Stimulated activated effector memory CD8-positive, alpha-beta T cell treated with anti-CD3 and anti-CD28 coated beads, Interleukin-12 subunit alpha, Interleukin-12 subunit beta, amount 100 ng/mL, for 72 hours (primary cell): ENCODE data around the gene PHF2.

Experiments
- ATAC-seq: fragments of 150-1000 bp; cut with Tn5 transposase; 2 replicates; pipeline ENCODE4 v1.10.0; 2021
- DNase-seq, 2 donors: peaks; one replicate each; pipeline ENCODE4 v3.0.0; 2021 to 2022; ENCODE audit warnings: low spot score in 2 of 2
- H3K27ac Mint-ChIP-seq: one replicate; pipeline ENCODE4 v1.8.0; 2022; ENCODE audit warnings: mild to moderate bottlenecking, mixed read lengths
- H3K36me3 Mint-ChIP-seq: one replicate; pipeline ENCODE4 v1.8.0; 2022; ENCODE audit warnings: mild to moderate bottlenecking, mixed read lengths
- H3K4me1 Mint-ChIP-seq: one replicate; pipeline ENCODE4 v1.8.0; 2022; ENCODE audit warnings: mixed read lengths
- H3K4me3 Mint-ChIP-seq: one replicate; pipeline ENCODE4 v1.8.0; 2022; ENCODE audit warnings: mild to moderate bottlenecking, mixed read lengths
- H3K9me3 Mint-ChIP-seq: one replicate; pipeline ENCODE4 v1.8.0; 2022; ENCODE audit warnings: mixed read lengths

The PHF2 gene

DNA sequence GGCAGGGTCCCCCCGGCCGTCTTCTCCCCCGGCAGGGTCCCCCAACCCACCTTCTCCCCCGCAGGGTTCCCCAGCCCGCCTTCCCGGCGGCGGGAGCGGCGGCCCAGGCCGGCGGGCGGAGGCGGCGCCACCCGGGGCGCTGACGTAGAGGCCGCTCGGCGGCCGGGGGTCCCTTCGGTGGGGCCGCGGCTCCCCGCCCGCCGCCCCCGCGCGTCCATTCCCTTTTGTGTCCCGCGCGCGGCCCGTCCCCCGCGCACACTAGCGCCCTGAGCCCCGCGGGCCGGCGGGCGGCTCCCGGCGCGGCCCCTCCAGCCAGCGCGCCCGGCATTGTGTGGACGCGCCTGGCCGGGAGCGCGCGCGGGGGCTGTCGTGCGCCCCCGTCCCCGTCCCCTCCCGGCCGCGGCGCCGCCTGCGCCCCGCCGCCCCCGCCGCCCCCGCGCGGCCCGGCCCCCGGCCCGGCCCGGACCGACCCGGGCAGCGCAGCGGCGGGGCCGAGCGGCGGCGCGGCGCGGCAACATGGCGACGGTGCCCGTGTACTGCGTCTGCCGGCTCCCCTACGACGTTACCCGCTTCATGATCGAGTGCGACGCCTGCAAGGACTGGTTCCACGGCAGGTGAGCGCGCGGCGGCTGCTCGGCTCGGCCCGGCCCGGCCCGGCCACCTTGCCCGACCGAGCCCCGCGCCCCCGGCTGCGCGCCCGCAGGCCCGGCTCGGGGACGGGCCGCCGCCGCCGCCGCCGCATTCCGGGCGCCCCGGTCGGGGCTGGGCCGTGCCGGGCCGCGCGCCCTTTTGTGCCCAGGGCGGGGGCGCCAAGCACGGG is at the start of gene PHF2:
TSS of gene PHF2 (plus strand) at position 327 of the 820 bp plus-strand sequence. CDS start at position 517, 190 bp downstream.
- Mint-ChIP-seq H3K9me3 (no peaks in the 10 kb centered on the region), H3K4me1 (peaks cover 59% of the 10 kb centered on the region), H3K27ac (peak within 1 kb of the TSS; percentile 96), H3K36me3 (peaks cover 23% of the 10 kb centered on the region), H3K4me3 (peak within 1 kb of the TSS; percentile 81)
- DNase-seq, result no peak
- peak; percentile 63 for ATAC-seq

GRCh38 chr9:93531374-93531773 is 45.0 kb upstream of the PHF2 start:
- H3K27ac Mint-ChIP-seq, result no peak overlapping the region
- ATAC-seq (no peak), DNase-seq (no peak)
- H3K9me3 Mint-ChIP-seq, result no peaks in the 10 kb centered on the region
- H3K4me1 Mint-ChIP-seq, result peaks cover 24% of the 10 kb centered on the region
- H3K4me3 Mint-ChIP-seq, result no peak overlapping the region
- peaks cover 100% of the 10 kb centered on the region for H3K36me3 Mint-ChIP-seq

- DNase-seq, result no peak
- Mint-ChIP-seq H3K4me1 (peaks cover 20% of the 10 kb centered on the region), H3K9me3 (no peaks in the 10 kb centered on the region), H3K27ac (no peak overlapping the region), H3K36me3 (peaks cover 100% of the 10 kb centered on the region), H3K4me3 (no peak overlapping the region)
- no peak for ATAC-seq
These were observed 44.2 kb upstream of the PHF2 start for GRCh38 chr9:93532141-93532540.

DNA sequence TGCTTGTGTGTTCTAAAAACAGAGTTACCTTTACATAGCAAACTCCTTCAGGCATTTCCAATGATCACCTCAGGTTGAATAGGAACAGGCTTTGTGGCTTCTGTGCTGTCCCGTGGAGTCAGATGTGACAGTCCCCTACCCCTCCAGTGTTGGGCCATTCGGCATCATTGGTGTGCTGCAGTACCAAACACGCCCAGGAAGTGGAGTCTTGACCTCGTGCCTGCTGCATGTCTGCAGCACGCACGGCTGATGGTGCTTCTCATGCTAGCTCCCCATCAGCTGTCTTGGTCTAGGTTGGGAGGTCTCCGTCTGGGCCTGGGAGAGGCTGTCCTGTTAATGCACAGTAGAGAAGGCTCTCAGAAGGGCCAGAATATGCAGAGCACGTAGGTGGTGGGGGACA is 42.5 kb upstream of the PHF2 start:
- peak overlapping the region; percentile 67 for H3K27ac Mint-ChIP-seq

GRCh38 chr9:93536167-93536566 is 40.2 kb upstream of the PHF2 start:
- Mint-ChIP-seq H3K36me3 (peaks cover 93% of the 10 kb centered on the region), H3K9me3 (no peaks in the 10 kb centered on the region), H3K4me1 (peaks cover 20% of the 10 kb centered on the region), H3K27ac (peak overlapping the region; percentile 67), H3K4me3 (no peak overlapping the region)
- peak in 1 of 2 donors; percentile 38 for DNase-seq
- no peak for ATAC-seq

More for the DNA sequence above, 42.5 kb upstream of the PHF2 start:
- Mint-ChIP-seq H3K9me3 (no peaks in the 10 kb centered on the region), H3K4me1 (peaks cover 20% of the 10 kb centered on the region), H3K36me3 (peaks cover 93% of the 10 kb centered on the region), H3K4me3 (no peak overlapping the region)
- no peak for ATAC-seq
- DNase-seq, result peak in 1 of 2 donors; percentile 35

- Mint-ChIP-seq H3K9me3 (no peaks in the 10 kb centered on the region), H3K4me3 (no peak overlapping the region), H3K4me1 (peaks cover 20% of the 10 kb centered on the region), H3K36me3 (peaks cover 93% of the 10 kb centered on the region), H3K27ac (no peak overlapping the region)
- peak in 1 of 2 donors; percentile 23 for DNase-seq
- no peak for ATAC-seq
These were observed 39.5 kb upstream of the PHF2 start for GRCh38 chr9:93536874-93537273.

GRCh38 chr9:93540305-93540704 is 36.1 kb upstream of the PHF2 start:
- Mint-ChIP-seq H3K9me3 (no peaks in the 10 kb centered on the region), H3K4me1 (peaks cover 2% of the 10 kb centered on the region), H3K27ac (no peak overlapping the region), H3K36me3 (peaks cover 90% of the 10 kb centered on the region), H3K4me3 (no peak overlapping the region)
- no peak for DNase-seq
- ATAC-seq, result no peak

- Mint-ChIP-seq H3K36me3 (peaks cover 90% of the 10 kb centered on the region), H3K4me3 (no peak overlapping the region), H3K9me3 (no peaks in the 10 kb centered on the region), H3K27ac (no peak overlapping the region), H3K4me1 (no peaks in the 10 kb centered on the region)
- DNase-seq, result no peak
- no peak for ATAC-seq
These were observed 35.4 kb upstream of the PHF2 start for GRCh38 chr9:93541005-93541404.

- Mint-ChIP-seq H3K4me3 (no peak overlapping the region), H3K4me1 (peaks cover 2% of the 10 kb centered on the region), H3K27ac (no peak overlapping the region), H3K36me3 (peaks cover 90% of the 10 kb centered on the region), H3K9me3 (no peaks in the 10 kb centered on the region)
- DNase-seq (no peak), ATAC-seq (no peak)
These were observed 34.6 kb upstream of the PHF2 start for GRCh38 chr9:93541581-93542349.

DNA sequence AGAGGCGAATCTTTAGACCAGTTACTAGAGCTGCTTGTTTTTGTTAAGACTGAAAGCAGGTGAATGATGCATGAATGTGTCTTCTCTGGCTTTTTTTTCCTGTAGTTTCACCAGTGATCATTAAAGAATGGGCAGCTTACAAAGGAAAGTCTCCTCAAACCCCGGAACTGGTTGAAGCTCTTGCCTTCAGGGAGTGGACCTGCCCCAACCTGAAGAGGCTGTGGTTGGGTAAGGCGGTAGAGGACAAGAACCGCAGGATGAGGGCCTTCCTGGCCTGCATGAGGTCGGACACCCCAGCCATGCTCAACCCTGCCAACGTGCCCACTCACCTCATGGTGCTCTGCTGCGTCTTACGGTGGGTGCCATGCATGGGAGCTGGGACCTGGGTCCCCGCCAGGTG is 33.3 kb upstream of the PHF2 start:
- H3K36me3 Mint-ChIP-seq, result peaks cover 91% of the 10 kb centered on the region
- no peak overlapping the region for H3K4me3 Mint-ChIP-seq
- no peak overlapping the region for H3K27ac Mint-ChIP-seq
- DNase-seq (no peak), ATAC-seq (no peak)
- H3K4me1 Mint-ChIP-seq, result peaks cover 7% of the 10 kb centered on the region
- H3K9me3 Mint-ChIP-seq, result no peaks in the 10 kb centered on the region

GRCh38 chr9:93546356-93546755 is 30.0 kb upstream of the PHF2 start:
- Mint-ChIP-seq H3K36me3 (peaks cover 97% of the 10 kb centered on the region), H3K4me1 (peaks cover 7% of the 10 kb centered on the region), H3K4me3 (no peak overlapping the region), H3K9me3 (no peaks in the 10 kb centered on the region), H3K27ac (peak overlapping the region; percentile 27)
- ATAC-seq (no peak), DNase-seq (no peak)

DNA sequence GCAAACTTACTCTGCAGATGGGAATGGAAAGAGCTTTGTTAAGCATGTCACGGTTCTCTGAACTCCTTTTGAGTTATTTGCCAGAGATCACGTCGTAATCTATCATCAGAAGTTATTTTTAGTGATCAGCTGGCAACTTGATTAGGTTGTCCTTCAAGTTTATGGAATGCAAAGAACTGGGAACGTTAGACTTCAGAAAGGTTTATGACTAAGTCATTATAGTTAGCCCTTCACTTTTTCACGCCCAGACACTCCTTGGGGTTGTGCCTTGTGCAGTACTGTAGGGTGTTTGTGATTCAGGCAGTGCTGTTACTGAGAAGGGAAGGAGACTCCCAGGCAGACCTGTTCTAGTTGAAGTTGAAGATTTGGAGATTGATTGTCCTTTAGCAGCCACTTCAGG is 26.8 kb upstream of the PHF2 start:
- Mint-ChIP-seq H3K4me3 (no peak overlapping the region), H3K9me3 (no peaks in the 10 kb centered on the region), H3K36me3 (peaks cover 97% of the 10 kb centered on the region), H3K27ac (no peak overlapping the region), H3K4me1 (peaks cover 7% of the 10 kb centered on the region)
- no peak for DNase-seq
- no peak for ATAC-seq

- no peaks in the 10 kb centered on the region for H3K4me1 Mint-ChIP-seq
- H3K27ac Mint-ChIP-seq, result no peak overlapping the region
These were observed 23.5 kb upstream of the PHF2 start for GRCh38 chr9:93552923-93553322.

GRCh38 chr9:93555370-93555769 is 21.0 kb upstream of the PHF2 start:
- no peaks in the 10 kb centered on the region for H3K4me1 Mint-ChIP-seq
- DNase-seq (no peak), ATAC-seq (no peak)
- H3K27ac Mint-ChIP-seq, result no peak overlapping the region
- no peak overlapping the region for H3K4me3 Mint-ChIP-seq
- peaks cover 97% of the 10 kb centered on the region for H3K36me3 Mint-ChIP-seq
- H3K9me3 Mint-ChIP-seq, result no peaks in the 10 kb centered on the region

More at GRCh38 chr9:93552923-93553322, 23.5 kb upstream of the PHF2 start:
- H3K36me3 Mint-ChIP-seq, result peaks cover 97% of the 10 kb centered on the region
- no peaks in the 10 kb centered on the region for H3K9me3 Mint-ChIP-seq
- H3K4me3 Mint-ChIP-seq, result no peak overlapping the region
- ATAC-seq (no peak), DNase-seq (no peak)

GRCh38 chr9:93557366-93558137 is 18.8 kb upstream of the PHF2 start:
- no peak for DNase-seq
- no peak for ATAC-seq
- H3K4me3 Mint-ChIP-seq, result no peak overlapping the region
- no peak overlapping the region for H3K27ac Mint-ChIP-seq
- no peaks in the 10 kb centered on the region for H3K9me3 Mint-ChIP-seq
- no peaks in the 10 kb centered on the region for H3K4me1 Mint-ChIP-seq
- peaks cover 97% of the 10 kb centered on the region for H3K36me3 Mint-ChIP-seq
